Thyroid gland (tissue), 4 donors: ENCODE data around the gene FOXP1. TPM values are rescaled to one million over a fixed set of nuclear protein-coding genes. Genes with fewer than 3 reads are reported as not detected.

Experiments
- DNase-seq, 2 donors: peaks; one replicate each; pipeline ENCODE4 v3.0.0-alpha.2; 2019
- H3K27ac ChIP-seq, 3 donors: fragments of 200-600 bp; sonication (generic); 1 replicate in 2 of 3; 2 replicates in 1 of 3; pipeline ENCODE4 v1.5.1; 2016 to 2019; ENCODE audit warnings: mild to moderate bottlenecking in 1 of 3, moderate library complexity in 1 of 3
- H3K27me3 ChIP-seq: fragments of 200-600 bp; sonication (generic); one replicate; pipeline ENCODE4 v1.5.1; 2019
- H3K36me3 ChIP-seq, 2 donors: fragments of 200-600 bp; sonication (generic); one replicate each; pipeline ENCODE4 v1.5.1; 2016 to 2019
- H3K4me1 ChIP-seq, 2 donors: fragments of 200-600 bp; sonication (generic); one replicate each; pipeline ENCODE4 v1.5.1; 2017 to 2019
- H3K4me3 ChIP-seq, 3 donors: fragments of 200-600 bp; sonication (generic); replicated peaks in 1 of 3; 1 replicate in 2 of 3; 2 replicates in 1 of 3; pipeline ENCODE4 v1.5.1; 2016; ENCODE audit warnings: mild to moderate bottlenecking in 1 of 3
- H3K9me3 ChIP-seq: fragments of 200-600 bp; sonication (generic); one replicate; pipeline ENCODE4 v1.5.1; 2017
- CTCF ChIP-seq, 6 experiments: fragments of 200-600 bp in 3 of 6; fragments of 450-650 bp in 3 of 6; sonication (generic) in 3 of 6; IDR thresholded peaks; one replicate each; pipeline ENCODE4 v1.5.1; 2016 to 2019; ENCODE audit warnings: antibody characterized with exemption in 6 of 6, mild to moderate bottlenecking in 2 of 6, inconsistent platforms in 1 of 6, moderate library complexity in 1 of 6
- POLR2A ChIP-seq, 2 donors: fragments of 450-650 bp; IDR thresholded peaks; one replicate each; pipeline ENCODE4 v1.6.1; 2017; ENCODE audit warnings: antibody characterized with exemption in 2 of 2, mild to moderate bottlenecking in 2 of 2, moderate library complexity in 1 of 2
- WGBS, 2 donors: methylation state at CpG; one replicate each; pipeline ENCODE4 v1.1.5; 2017; 5-methylcytosine and 5-hydroxymethylcytosine counted together
- intact Hi-C: fragments of 100-400 bp; cut with DNase I; formaldehyde crosslinking; loops from one replicate; pipeline ENCODE4 v1.15.1; 2023
- total RNA-seq, 4 donors: library from RNA; depleted of rRNA; stranded (reverse); fragments of >200 nt; gene quantifications; one replicate each; pipeline ENCODE4 v1.2.3, GENCODE V29; 2016

Gene FOXP1
- total RNA-seq, 4 donors from 2014 or later: 111 to 187 (median 141) TPM

- intact Hi-C loops: no loop called here
These were observed 517.2 kb downstream of the FOXP1 start for GRCh38 chr3:71066356-71066755.

GRCh38 chr3:71065764-71066013, 517.8 kb downstream of the FOXP1 start:
- H3K9me3 ChIP-seq: no peaks in the 10 kb centered on the region
- H3K4me3 ChIP-seq: peak overlapping the region in 2 of 3 donors; percentile 47 to 59
- H3K4me1 ChIP-seq: peaks cover 43 to 44% of the 10 kb centered on the region in 2 donors
- WGBS, 2 donors: 11 to 13% methylated on average over 4 of the region's 4 CpGs
- H3K27ac ChIP-seq: peak overlapping the region; percentile 93 to 99 (median 95)
- H3K27me3 ChIP-seq: no peaks in the 10 kb centered on the region
- DNase-seq: no peak
- no peaks in the 10 kb centered on the region for H3K36me3 ChIP-seq
- intact Hi-C loops: no loop called here
- TF ChIP-seq POLR2A (IDR thresholded peaks at IDR 0.05): no peak
- TF ChIP-seq CTCF (IDR thresholded peaks at IDR 0.05): no peak

More at GRCh38 chr3:71066356-71066755, 517.2 kb downstream of the FOXP1 start:
- Histone ChIP-seq H3K27me3 (no peaks in the 10 kb centered on the region), H3K4me3 (peak overlapping the region in 1 of 3 donors; percentile 59), H3K4me1 (peaks cover 43 to 46% of the 10 kb centered on the region in 2 donors), H3K27ac (peak overlapping the region; percentile 93 to 99 (median 95)), H3K9me3 (no peaks in the 10 kb centered on the region), H3K36me3 (no peaks in the 10 kb centered on the region)
- 20 to 30% methylated on average over 6 of the region's 6 CpGs for WGBS, 2 donors
- DNase-seq: peak; percentile 41 to 43
- no peak for TF ChIP-seq CTCF (IDR thresholded peaks at IDR 0.05)
- TF ChIP-seq POLR2A (IDR thresholded peaks at IDR 0.05): no peak

- Histone ChIP-seq H3K27me3 (no peaks in the 10 kb centered on the region), H3K27ac (peak overlapping the region; percentile 93 to 99 (median 95)), H3K9me3 (no peaks in the 10 kb centered on the region), H3K4me3 (peak overlapping the region; percentile 21 to 59 (median 47)), H3K36me3 (no peaks in the 10 kb centered on the region), H3K4me1 (peaks cover 43 to 49% of the 10 kb centered on the region in 2 donors)
- DNase-seq: peak; percentile 74 to 75
- peak in 1 of 2 donors; percentile 48 for TF ChIP-seq POLR2A (IDR thresholded peaks at IDR 0.05)
- TF ChIP-seq CTCF (IDR thresholded peaks at IDR 0.05): no peak
- 0 to 1% methylated on average over 25 to 36 of the region's 85 CpGs for WGBS, 2 donors
- intact Hi-C loops: no loop called here
These were observed 518.4 kb downstream of the FOXP1 start for GRCh38 chr3:71064956-71065763.

- DNase-seq: peak; percentile 51
- 1 to 5% methylated on average over 21 to 28 of the region's 46 CpGs for WGBS, 2 donors
These were observed 519.1 kb downstream of the FOXP1 start for GRCh38 chr3:71064291-71064955.

More at GRCh38 chr3:71064291-71064955, 519.1 kb downstream of the FOXP1 start:
- intact Hi-C loops: no loop called here
- H3K27me3 ChIP-seq: no peaks in the 10 kb centered on the region
- H3K9me3 ChIP-seq: no peaks in the 10 kb centered on the region
- H3K36me3 ChIP-seq: no peaks in the 10 kb centered on the region
- H3K27ac ChIP-seq: peak overlapping the region; percentile 84 to 95 (median 93)
- peaks cover 43 to 51% of the 10 kb centered on the region in 2 donors for H3K4me1 ChIP-seq
- TF ChIP-seq CTCF (IDR thresholded peaks at IDR 0.05): peak in 2 of 6 experiments; percentile 6 to 14
- no peak for TF ChIP-seq POLR2A (IDR thresholded peaks at IDR 0.05)
- peak overlapping the region; percentile 0 to 60 (median 41) for H3K4me3 ChIP-seq
